Skin of body (tissue), 2 donors: ENCODE data around the gene EIF5. TPM values are rescaled to one million over a fixed set of nuclear protein-coding genes. Genes with fewer than 3 reads are reported as not detected.
A peak's percentile ranks its signal among the peaks of the same experiment; 100 is the strongest.
"Not testable (repeated sequence)": the region's sequence is repeated elsewhere in the genome, so short reads cannot be mapped to it uniquely, and the experiment has no call there.

Experiments used
- DNase-seq: peaks from one replicate; lab custom pipeline; 2025; lab: John Stamatoyannopoulos, UW
- total RNA-seq: library from RNA; depleted of rRNA; stranded (reverse); fragments of >200 nt; gene quantifications from one replicate; pipeline ENCODE4 v1.2.3, GENCODE V29; 2014

The EIF5 gene
- total RNA-seq, 1 donor from 2014 or later = 110 TPM

DNA sequence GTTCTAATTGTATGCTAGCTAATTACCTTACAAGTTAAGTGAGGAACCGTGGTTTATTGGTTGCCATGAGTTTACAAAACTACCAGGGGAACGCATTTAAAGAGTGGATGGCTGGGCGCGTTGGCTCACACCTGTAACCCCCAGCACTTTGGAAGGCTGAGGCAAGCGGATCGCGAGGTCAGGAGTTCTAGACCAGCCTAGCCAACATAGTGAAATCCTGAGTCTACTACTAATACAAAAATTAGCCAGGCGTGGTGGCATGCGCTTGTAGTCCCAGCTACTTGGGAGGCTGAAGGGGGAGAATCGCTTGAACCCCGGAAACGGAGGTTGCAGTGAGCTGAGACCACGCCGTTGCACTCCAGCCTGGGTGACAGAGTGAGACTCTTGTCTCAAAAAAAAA is 2.2 kb downstream of the EIF5 start:
- DNase-seq = no peak

DNA sequence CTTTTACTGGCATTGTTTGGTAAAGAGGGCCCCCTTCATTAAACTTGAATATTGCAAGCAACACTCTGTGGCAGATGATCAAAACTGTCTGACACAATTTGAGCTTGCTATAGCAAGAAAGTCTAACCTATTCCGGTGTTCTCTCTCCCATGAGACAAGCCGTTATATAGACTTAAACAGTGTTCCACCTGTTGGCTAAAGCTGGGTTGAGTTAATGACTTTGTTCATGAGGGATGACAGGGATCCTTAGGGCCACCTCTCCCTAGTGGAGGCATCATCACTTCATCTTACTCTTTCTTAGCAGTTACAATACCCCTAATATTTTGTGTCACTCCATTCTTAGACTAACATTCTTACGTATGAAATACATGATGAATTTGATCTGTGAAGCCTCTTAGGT is 3.8 kb downstream of the EIF5 start:
- DNase-seq = no peak

DNA sequence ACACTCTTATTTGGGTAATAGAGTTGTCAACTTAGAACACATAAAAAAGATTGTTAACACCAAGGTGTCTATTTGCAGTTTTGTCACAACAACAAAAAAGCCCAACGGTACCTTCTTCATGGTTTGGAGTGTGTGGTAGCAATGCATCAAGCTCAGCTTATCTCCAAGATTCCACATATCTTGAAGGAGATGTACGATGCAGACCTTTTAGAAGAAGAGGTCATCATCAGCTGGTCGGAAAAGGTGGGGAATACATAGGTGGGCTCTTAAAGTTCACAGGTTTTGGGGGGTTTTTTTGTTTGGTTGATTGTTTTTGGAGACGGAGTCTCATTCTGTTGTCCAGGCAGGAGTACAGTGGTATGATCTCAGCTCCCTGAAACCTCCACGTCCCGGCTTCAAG is 5.5 kb downstream of the EIF5 start:
- DNase-seq = no peak

DNA sequence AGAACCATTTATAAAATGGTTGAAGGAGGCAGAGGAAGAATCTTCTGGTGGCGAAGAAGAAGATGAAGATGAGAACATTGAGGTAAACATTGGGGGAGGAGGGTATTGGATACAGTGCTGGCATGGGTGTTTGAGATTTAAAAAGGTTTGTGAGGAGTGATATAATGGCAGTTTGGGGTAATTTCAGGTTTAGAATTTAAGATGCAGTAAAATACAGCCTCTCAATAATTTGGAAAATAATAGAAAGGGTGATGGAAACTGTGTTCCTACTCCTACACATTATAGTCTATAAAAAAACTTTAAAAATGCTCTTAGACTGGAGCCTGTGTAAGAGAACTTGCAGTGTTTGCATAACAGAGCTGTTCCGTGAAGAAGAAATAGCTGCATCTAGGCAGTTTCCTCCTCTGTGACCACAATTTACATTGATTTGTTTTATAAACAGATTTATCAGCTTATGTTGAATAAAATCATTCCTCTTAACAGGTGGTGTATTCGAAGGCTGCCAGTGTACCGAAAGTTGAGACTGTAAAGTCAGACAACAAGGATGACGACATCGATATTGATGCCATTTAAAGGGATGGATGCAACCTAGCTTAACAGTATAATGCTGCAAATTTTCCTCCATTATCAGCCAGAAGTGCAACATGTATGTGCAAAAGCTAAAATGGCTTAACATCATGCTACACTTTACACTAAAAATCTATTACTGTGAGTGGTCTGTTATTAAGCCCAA is 6.6 kb downstream of the EIF5 start:
- DNase-seq = no peak

DNA sequence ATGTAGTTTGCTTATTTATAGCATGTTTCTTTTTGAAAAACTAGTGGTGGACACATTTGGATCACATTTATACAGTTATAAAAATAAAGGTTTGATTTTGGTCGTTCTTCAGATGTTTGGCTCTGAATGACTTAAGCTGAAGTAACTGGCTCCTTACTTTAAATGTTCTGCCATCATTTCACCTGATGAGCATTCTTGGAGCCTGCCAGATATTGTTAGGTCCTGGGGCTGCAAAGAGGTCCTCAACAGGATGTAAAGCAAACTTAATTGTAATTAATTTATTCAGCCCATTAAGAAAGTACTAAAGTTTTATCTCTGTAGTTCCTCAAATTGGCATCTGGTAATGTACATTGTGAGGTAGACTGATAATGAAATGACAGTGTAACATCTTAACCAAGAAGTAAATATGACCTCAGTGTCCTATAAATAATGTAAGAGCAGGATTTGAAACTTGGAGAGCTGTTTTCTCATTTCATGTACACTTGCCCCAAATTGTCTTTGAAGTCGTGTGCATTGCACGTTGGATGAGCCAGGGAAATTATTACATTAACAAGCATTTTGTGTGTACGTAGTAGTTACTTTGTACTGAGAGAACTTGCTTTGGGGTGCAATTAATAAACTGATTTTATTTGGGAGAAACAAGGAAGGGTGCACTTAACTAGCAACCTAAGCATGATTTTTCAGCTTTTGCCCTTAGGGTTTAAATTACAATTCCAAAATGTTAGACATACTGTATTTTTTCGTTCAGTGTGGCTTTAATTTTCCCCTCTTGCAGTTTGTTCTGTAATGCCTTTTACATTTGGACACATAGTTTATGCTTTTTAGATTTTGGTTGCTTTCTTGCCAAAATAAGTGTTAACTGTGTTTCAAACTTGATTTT is 7.5 kb downstream of the EIF5 start:
- no peak for DNase-seq

DNA sequence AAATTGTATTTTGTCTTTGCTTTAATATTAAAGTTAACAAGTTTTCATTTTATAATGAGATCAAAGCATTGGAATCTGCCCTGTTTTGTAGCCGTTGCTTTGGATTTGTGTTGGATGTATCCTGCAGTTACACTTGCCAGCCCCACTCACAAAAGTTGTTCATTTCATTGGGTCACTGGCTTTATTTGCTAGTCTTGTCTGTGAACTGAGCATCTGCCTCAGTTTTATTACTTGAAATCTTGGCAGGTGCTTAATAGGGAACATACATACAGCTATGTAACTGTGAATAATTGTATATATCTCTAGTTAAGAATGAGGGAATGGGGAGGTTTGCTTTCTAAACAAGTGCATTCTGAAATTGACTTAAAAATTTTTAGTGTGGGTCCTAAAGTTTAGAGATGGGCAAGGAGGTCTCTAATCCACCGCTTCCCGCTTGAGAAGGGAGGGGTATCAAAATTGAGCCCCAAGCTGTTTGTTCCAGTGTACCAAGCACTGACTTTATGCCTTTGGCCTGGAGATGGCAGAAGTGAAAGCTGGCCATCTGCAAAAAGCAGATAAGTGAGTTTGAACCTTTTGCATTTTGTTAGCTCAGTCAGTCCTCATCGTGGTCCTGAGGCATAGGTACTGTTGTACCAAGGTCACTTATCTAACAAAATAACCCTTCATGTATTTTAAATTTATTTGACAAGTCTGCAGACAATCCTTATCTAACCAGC is 9.3 kb downstream of the EIF5 start:
- no peak for DNase-seq

DNA sequence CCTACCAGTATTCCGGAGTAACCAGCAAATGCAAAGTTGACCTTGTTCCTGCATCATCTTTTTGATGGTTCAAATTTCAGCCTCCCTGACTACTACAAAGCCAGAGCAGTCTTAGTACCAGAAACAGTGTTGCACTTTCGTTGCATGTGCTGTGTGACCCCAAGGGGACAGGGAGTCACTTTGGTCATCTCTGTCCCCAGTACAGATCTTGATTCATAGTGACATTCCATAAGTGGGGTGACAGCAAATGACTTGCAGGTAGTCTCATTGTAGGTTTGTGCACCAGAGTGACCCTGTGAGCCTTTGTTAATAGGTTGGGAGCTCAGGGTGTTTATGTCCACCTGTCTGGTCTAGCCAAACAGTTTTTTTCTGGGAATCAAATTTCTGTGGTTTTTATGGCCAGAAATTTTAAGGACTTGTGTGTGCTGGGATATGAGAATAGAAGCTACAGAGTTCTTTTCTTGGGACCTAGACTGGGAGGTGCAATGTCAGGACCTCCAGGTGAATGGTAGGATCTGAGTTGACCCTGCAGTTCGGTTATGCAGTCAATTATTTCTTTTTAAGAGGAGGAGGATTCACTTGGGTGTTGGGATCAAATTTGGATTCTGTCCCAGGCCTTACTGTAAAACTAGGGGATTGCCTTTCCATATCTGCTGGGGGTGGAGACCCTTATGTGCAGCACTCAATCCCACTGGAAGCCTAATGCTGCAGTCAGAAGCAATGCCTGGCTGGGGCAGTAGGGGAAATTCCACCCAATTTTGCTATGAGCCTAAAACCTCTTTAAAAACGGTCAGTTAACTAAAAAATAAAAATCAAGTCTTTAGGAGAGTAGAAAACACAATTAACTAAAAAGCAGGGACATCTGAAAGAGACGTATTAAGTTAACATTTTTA is 10.1 kb downstream of the EIF5 start:
- DNase-seq = no peak

DNA sequence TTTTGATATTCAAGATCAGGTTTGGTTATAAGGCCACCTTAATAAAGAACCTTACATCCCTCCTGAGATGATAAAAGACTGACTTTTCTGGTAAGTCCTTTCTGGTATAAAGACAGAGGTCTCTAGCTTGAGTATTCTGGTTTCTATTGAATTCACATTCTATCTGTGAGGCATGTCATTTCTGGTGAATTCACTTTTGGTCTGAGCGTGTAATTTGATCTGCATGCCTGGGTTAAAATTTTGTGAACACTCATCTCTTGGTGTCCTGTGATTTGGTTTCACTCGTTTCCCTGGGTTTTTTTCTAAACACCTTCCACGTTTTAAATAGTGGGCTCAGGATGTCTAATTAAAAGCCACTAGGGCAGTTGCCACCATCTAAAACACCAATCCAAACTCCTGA is 12.2 kb downstream of the EIF5 start:
- DNase-seq = no peak

DNA sequence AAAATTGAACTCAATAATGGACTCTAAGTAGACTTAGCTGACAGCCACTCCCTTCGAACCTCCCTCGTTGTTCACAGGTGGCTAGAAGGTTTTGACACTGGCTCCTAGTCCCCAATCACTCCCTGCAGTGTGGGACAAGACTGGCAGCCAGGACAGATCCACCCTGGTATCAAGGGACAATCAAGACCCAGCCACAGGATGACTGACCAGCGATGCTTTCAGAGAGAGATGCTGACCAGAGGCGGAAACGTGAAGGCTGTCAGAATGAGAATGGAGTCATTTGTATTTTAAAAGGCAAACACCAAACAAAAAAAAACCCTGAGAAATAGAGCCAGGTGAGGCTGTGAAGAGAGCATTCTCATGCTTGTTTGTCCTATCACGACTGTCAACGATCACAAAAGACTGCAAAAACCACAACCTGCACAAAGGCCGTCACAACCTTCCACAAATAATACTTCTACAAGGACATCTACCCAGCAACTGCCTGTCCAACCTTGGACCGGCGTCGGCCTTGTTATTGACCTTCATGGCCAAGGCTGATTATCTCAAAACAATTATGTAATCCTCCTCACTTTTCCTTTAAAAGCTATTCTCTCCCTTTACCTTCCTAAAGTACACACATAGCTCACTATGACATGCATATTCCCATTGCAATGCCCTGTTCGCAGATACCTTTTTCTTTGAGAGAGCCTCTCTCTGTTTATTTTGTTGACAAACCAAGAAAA is 13.2 kb downstream of the EIF5 start:
- no peak for DNase-seq

DNA sequence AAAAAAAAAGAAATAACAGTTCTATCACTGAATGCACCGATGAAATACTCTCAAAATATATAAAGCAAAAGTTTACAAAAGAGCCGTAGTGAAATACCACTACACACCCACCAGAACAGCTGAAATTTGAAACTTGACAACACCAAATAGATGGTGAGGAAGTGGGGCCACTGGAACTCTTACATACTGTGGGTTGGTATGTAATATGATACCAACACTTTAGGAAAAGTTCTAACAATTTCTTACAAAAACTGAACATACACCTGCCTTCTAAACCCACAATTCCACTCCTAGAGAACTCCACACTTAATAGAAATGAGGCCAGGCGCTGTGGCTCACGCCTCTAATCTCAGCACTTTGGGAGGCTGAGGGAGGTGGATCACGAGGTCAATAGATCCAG is 14.1 kb downstream of the EIF5 start:
- DNase-seq = no peak

DNA sequence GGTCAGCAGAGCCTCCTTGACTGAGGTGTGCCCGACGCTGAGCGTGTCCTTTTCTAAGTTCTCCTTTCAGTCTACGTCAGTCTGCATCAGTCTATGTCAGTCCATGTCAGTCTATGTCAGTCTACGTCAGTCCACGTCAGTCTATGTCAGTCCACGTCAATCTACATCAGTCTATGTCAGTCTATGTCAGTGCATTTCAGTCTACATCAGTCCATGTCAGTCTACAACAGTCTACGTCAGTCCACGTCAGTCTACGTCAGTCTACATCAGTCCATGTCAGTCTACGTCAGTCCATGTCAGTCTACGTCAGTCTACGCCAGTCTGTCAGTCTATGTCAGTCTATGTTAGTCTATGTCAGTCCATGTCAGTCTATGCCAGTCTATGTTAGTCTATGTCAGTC is 15.9 kb downstream of the EIF5 start:
- DNase-seq = no peak

DNA sequence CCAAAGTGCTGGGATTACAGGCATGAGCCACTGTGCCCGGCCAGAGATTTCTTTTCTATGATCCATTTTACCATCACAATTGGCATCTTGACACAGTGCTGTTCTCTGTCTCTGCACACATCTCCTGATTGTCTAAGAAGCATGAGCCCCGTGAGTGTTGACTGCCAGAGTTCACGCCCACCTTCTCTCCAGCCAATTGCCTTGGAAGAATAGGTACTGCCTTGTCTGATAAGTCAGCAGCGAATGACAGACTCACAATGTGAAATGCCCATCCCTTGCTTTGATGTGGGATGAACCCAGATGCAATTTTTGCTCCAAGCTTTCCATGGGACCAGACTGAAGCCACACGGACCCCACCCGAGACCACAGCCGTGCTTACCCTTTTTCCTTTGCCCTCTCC is 19.3 kb downstream of the EIF5 start:
- no peak for DNase-seq

DNA sequence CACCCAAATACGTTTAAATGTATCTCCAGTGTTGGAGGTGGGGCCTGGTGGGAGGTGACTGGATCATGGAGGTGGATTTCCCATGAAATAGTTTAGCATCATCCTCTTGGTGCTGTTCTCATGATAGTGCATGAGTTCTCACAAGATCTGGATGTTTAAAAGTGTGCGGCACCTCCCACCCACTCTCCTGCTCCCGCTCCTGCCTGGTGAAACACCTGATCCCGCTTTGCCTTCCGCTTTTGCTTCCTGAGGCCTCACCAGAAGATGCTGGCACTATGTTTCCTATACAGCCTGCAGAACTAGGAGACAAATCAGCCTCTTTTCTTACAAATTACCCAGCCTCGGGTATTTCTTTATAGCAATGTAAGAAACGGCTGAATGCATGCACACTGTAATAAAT is 20.1 kb downstream of the EIF5 start:
- no peak for DNase-seq

DNA sequence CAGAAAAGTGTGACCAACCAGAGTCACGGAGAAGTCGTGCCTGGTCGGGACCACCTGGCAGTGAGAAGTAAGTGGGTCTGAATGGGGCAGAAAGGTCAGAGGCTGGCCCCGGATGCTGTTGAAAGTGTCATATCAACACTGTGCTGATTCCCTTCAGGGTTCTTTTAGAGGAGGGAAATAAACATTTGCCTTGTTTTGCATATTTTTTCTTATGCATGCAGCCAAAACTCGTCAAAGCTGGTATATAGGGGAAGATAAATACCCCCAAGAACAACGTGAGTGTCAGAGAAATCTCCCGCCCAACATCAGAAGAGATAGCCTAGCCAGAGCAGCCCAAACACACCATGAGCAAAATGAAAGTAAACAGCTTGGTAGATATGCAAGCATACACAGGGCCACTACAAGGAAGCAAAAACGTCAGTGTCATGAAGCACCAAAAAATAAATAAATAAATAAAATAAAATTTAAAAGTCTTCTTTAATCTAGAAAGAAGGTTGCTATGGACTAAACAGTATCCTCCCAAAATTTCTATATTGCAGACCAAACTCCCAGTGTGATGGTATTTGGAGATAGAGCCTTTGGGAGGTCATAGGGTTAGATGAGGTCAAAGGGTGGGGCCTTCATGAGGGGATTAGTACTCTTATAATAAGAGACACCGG is 22.1 kb downstream of the EIF5 start:
- no peak for DNase-seq

DNA sequence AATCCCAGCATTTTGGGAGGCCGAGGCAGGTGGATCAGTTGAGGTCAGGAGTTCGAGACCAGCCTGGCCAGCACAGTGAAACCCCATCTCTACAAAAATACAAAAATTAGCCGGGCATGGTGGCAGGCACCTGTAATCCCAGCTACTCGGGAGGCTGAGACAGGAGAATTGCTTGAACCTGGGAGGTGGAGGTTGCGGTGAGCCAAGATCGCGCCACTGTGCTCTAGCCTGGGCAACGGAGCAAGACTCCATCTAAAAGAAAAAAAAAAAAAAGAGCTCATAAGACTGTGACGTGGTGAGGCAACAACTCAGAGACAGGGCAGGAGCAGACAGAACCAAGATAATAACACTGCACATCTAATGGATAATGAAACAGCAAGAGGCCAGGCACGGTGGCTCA is 23.5 kb downstream of the EIF5 start:
- not testable (repeated sequence) for DNase-seq

DNA sequence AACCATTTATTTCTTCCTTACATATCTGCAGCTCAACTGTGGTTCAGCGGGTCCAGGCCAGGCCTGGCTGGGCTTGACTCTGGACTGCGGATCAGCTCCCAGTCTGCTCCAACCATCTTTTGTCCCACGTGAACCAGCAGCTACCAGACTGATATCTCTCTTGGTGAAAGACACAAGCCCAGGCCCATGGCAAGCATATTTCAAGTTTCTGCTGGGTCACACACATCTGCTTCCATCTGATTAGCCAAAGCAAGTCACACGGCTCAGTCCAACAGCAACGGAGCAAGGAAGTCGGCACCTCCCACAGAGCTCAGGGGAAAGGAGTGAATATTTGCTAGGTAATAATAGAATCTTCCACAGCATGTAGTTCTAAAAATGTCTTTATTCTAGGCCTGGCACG is 26.5 kb downstream of the EIF5 start:
- no peak for DNase-seq

DNA sequence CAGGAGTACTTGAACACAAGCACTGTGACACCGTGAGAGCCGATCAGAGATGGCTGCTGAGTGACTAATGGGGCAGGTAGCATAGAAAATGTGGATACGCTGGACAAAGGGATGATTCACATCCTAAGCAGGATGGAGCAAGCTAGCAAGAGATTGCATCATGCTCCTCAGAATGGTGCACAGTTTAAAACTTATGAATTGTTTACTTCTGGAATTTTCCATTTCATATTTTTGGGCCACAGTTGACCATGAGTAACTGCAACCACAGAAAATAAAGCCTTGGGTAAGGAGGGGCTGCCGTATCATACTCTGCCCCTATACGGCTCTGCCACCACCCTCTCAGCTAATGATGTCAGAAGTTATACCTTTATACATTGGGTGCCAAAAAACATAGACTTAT is 27.8 kb downstream of the EIF5 start:
- DNase-seq = no peak

DNA sequence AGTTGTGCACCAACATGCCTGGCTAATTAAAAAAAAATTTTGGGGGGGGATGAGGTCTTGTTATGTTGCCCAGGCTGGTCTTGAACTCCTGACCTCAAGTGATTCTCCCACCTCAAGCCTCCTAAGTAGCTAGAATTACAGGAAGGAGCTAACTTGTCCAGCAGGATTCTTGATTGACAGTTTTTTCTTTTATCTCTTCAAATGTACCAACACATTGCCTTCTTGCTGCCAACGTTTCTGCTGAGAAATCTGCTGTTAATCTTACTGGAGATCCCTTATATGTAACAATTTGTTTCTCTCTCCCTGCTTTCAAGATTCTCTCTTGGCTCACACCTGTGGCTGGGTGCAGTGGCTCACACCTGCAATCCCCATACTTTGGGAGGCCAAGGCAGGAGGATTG is 28.7 kb downstream of the EIF5 start:
- DNase-seq = no peak

DNA sequence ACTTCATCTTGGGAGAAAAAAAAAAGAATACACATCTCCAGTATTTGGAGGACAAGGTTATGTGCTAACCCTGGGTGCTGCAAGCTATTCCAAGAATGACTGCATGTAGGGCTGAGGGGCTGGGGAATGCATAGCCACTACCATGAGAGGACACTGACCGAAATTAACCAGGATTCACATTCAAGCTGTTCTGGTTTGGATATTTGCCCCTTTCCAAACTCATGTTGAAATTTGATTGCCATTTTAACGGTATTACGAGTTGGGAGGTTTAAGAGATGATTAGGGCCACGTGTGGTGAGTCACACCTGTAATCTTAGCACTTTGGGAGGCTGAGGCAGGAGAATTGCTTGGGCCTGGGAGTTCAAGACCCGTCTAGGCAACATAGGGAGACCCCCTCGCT is 32.7 kb downstream of the EIF5 start:
- DNase-seq = no peak

DNA sequence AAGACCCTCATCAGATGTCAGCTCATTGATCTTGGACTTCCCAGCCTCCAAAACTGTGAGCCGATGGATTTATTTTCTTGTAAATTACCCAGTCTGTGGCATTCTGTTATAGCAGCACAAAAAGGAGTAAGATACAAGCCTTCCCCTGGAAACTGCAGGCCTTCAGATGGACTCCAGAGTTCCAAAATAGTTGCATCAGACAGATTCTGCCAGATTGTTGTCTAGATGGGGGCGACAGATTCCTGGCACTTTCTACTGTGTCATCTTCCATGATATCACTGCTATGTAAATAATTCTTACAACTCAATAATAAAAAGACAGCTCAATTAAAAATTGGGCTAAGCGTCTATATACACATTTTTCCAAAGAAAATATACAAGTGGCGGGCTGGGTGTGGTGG is 34.0 kb downstream of the EIF5 start:
- peak; percentile 15 for DNase-seq
